ENCODE measurements around the gene TIMM22. TPM values are rescaled to one million over a fixed set of nuclear protein-coding genes. Genes with fewer than 3 reads are reported as not detected.

TIMM22 gene
- total RNA-seq, 3 donors from 2014 or later, result 8.2 to 11.4 (median 10.1) TPM

DNA sequence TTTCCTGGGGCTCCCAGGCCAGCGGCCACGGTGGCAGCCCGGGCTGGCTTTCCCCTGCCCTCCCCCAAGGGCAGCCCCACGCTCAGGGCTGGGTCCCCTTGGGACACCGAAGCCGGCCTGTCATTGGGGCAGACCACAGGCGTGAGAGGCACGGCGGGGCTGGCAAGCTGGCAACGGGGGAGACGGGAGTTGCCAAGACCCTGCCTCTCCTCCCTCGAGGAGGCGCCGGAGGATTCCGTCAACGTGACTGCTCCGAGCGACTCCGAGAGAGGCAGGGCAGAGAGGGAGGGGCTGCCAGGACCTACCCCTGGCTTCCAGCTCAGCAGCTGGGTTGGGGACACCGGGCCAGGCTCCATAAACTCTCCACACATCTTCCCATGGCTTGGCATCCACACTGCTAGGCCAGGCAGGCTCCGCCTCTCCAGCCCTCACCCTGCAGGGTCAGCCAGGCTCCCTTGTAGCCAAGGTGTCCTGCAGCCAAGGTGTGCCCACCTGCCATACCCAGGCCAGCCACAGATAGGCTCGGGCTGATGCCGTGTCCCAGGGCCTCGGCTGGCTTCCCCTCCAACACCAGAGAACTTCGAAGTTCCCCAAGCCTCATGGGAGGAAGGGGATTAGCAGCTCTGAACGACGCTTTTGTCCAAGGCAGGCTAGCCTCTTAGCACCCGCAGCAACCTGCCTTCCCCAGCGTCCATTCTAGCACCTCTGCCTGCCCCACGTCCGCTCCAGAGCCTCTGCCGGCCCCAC is 25.5 kb downstream of the TIMM22 start:
- intact Hi-C loops (cut with DNase I, micrococcal nuclease), result no loop called here
- no peak for DNase-seq
- ATAC-seq, result no peak
- no peak overlapping the region for H3K4me3 ChIP-seq
- H3K9me3 ChIP-seq, result no peaks in the 10 kb centered on the region
- no peaks in the 10 kb centered on the region for H3K36me3 ChIP-seq (ENCODE audit: low read depth)
- TF ChIP-seq CTCF (IDR thresholded peaks at IDR 0.05), result no peak
- no peaks in the 10 kb centered on the region for H3K4me1 ChIP-seq (ENCODE audit: low read depth)

DNA sequence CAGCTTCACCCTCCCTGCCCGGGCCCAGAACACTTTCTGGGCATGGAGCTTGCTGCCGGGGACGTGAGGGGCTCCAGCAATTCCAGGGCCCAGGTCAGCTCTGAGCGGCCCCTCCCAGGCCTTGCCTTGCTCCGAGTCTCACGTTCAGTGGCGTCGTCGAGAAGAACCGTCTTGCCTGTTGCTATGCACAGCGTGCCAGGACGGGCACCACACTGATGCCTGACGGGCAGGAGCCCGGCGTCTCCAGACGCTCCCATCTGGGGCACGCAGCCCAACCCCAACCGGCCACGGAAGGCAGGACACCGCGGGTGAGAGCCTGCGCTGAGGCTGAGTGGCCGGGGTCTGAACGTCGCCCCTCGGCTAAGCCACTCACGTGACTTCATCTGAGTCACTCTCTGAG is 27.1 kb downstream of the TIMM22 start:
- H3K4me3 ChIP-seq, result no peak overlapping the region
- no peaks in the 10 kb centered on the region for H3K9me3 ChIP-seq
- no peak for TF ChIP-seq CTCF (IDR thresholded peaks at IDR 0.05)
- DNase-seq (no peak), ATAC-seq (no peak)
- H3K36me3 ChIP-seq (ENCODE audit: low read depth), result no peaks in the 10 kb centered on the region
- no peaks in the 10 kb centered on the region for H3K4me1 ChIP-seq (ENCODE audit: low read depth)
- intact Hi-C loops (cut with DNase I, micrococcal nuclease), result no loop called here

- no peaks in the 10 kb centered on the region for H3K9me3 ChIP-seq
- intact Hi-C loops (cut with DNase I, micrococcal nuclease), result no loop called here
- ATAC-seq (no peak), DNase-seq (no peak)
- H3K4me1 ChIP-seq (ENCODE audit: low read depth), result no peaks in the 10 kb centered on the region
- no peak overlapping the region for H3K4me3 ChIP-seq
- no peak for TF ChIP-seq CTCF (IDR thresholded peaks at IDR 0.05)
- H3K36me3 ChIP-seq (ENCODE audit: low read depth), result no peaks in the 10 kb centered on the region
These were observed 29.0 kb downstream of the TIMM22 start for GRCh38 chr17:1025733-1026598.

DNA sequence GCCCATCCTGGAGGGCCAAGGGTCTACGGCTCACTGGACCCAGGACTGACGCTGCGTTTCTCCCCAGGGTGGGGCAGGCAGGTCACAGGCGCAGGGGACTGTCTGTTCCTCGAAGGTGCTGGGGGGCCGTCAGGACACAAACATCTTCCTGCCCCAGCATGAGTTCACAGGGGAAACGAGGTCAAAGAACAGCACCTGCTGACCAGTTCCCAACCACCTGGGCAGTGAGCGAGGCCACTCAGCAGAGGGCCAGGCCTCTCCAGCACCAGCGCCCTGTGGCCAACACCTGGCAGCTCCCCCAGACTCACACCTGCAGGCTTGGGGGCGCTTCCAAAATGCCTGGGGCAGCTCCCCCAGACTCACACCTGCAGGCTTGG is 29.7 kb downstream of the TIMM22 start:
- no peak for TF ChIP-seq CTCF (IDR thresholded peaks at IDR 0.05)
- ATAC-seq (no peak), DNase-seq (no peak)
- Histone ChIP-seq H3K36me3 (ENCODE audit: low read depth) (no peaks in the 10 kb centered on the region), H3K9me3 (no peaks in the 10 kb centered on the region), H3K4me3 (no peak overlapping the region), H3K4me1 (ENCODE audit: low read depth) (no peaks in the 10 kb centered on the region)
- intact Hi-C loops (cut with DNase I, micrococcal nuclease), result no loop called here

DNA sequence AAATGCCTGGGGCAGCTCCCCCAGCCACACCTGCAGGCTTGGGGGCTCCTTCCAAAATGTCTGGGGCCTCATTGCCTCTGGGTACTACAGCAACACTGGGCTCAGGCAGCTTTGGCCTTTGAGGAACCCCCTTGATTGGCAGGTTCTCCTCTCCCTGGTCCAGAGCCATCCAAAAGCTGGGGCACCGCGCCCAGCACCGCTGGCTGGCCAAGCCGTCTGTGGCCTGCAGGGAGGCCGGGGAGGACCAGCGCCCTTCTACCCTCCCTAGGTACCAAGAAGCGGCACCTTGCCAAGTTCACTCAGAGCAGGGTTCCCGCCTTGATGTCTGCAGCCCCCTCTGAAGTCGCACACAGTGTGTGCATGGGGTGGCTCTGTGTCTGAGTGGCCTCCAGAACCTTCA is 30.1 kb downstream of the TIMM22 start:
- intact Hi-C loops (cut with DNase I, micrococcal nuclease), result no loop called here
- no peaks in the 10 kb centered on the region for H3K36me3 ChIP-seq (ENCODE audit: low read depth)

More for the DNA sequence above, 30.1 kb downstream of the TIMM22 start:
- no peaks in the 10 kb centered on the region for H3K9me3 ChIP-seq
- H3K4me3 ChIP-seq, result no peak overlapping the region
- no peak for TF ChIP-seq CTCF (IDR thresholded peaks at IDR 0.05)
- DNase-seq, result no peak
- no peak for ATAC-seq
- H3K4me1 ChIP-seq (ENCODE audit: low read depth), result no peaks in the 10 kb centered on the region
